Measurements from ENCODE around the gene WDR70.

The WDR70 gene

DNA sequence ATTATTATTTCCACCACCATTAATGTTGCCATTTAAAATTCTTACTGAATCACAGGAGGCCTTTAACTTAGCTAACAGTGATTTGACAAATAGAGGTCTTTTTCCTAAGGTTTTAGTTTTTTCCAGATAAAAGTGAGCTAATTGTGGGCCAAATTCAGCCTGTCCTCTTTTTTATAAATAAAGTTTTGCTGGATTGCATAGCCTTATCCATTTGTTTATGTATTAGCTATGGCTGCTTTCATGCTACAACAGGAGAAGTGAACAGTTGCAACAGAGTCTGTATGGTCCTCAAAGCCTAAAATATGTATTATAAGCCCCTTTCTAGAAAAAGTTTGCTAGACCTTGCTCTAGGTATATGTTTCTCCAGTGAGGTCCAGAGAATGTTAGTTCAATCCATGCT is 288.3 kb downstream of the WDR70 start:
- no peak for ATAC-seq
- TF ChIP-seq GLIS3 (CRISPR knock-in tag; IDR thresholded peaks at IDR 0.05) (no peak), ISL1 (CRISPR knock-in tag; IDR thresholded peaks at IDR 0.05) (no peak), ZNF70 (CRISPR knock-in tag; IDR thresholded peaks at IDR 0.05) (no peak), ARNTL (CRISPR knock-in tag; IDR thresholded peaks at IDR 0.05; ENCODE audit: borderline replicate concordance, low read depth) (no peak), ZNF565 (CRISPR knock-in tag; conservative IDR thresholded peaks at IDR 0.05; ENCODE audit: low read depth) (no peak), ESRRG (CRISPR knock-in tag; IDR thresholded peaks at IDR 0.05) (no peak), ZFP30 (CRISPR knock-in tag; IDR thresholded peaks at IDR 0.05) (no peak), PPARA (CRISPR knock-in tag; IDR thresholded peaks at IDR 0.05; ENCODE audit: borderline replicate concordance) (no peak), BACH2 (CRISPR knock-in tag; IDR thresholded peaks at IDR 0.05; ENCODE audit: borderline replicate concordance) (no peak), OSR1 (CRISPR knock-in tag; IDR thresholded peaks at IDR 0.05) (no peak), SNAI2 (CRISPR knock-in tag; IDR thresholded peaks at IDR 0.05) (no peak), ZNF8 (CRISPR knock-in tag; IDR thresholded peaks at IDR 0.05) (no peak), TOX (CRISPR knock-in tag; IDR thresholded peaks at IDR 0.05; ENCODE audit: borderline replicate concordance) (no peak), ZFP3 (CRISPR knock-in tag; IDR thresholded peaks at IDR 0.05) (no peak), ZC3H10 (CRISPR knock-in tag; IDR thresholded peaks at IDR 0.05) (no peak), RARB (CRISPR knock-in tag; IDR thresholded peaks at IDR 0.05) (no peak)
- TF ChIP-seq, protein P1, sequence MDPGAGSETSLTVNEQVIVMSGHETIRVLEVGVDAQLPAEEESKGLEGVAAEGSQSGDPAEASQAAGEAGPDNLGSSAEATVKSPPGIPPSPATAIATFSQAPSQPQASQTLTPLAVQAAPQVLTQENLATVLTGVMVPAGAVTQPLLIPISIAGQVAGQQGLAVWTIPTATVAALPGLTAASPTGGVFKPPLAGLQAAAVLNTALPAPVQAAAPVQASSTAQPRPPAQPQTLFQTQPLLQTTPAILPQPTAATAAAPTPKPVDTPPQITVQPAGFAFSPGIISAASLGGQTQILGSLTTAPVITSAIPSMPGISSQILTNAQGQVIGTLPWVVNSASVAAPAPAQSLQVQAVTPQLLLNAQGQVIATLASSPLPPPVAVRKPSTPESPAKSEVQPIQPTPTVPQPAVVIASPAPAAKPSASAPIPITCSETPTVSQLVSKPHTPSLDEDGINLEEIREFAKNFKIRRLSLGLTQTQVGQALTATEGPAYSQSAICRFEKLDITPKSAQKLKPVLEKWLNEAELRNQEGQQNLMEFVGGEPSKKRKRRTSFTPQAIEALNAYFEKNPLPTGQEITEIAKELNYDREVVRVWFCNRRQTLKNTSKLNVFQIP (CRISPR knock-in tag; IDR thresholded peaks at IDR 0.05; ENCODE audit: borderline replicate concordance, low read depth): no peak
- TF ChIP-seq, protein P2, sequence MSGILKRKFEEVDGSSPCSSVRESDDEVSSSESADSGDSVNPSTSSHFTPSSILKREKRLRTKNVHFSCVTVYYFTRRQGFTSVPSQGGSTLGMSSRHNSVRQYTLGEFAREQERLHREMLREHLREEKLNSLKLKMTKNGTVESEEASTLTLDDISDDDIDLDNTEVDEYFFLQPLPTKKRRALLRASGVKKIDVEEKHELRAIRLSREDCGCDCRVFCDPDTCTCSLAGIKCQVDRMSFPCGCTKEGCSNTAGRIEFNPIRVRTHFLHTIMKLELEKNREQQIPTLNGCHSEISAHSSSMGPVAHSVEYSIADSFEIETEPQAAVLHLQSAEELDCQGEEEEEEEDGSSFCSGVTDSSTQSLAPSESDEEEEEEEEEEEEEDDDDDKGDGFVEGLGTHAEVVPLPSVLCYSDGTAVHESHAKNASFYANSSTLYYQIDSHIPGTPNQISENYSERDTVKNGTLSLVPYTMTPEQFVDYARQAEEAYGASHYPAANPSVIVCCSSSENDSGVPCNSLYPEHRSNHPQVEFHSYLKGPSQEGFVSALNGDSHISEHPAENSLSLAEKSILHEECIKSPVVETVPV (CRISPR knock-in tag; IDR thresholded peaks at IDR 0.05): no peak
- TF ChIP-seq, protein P3, sequence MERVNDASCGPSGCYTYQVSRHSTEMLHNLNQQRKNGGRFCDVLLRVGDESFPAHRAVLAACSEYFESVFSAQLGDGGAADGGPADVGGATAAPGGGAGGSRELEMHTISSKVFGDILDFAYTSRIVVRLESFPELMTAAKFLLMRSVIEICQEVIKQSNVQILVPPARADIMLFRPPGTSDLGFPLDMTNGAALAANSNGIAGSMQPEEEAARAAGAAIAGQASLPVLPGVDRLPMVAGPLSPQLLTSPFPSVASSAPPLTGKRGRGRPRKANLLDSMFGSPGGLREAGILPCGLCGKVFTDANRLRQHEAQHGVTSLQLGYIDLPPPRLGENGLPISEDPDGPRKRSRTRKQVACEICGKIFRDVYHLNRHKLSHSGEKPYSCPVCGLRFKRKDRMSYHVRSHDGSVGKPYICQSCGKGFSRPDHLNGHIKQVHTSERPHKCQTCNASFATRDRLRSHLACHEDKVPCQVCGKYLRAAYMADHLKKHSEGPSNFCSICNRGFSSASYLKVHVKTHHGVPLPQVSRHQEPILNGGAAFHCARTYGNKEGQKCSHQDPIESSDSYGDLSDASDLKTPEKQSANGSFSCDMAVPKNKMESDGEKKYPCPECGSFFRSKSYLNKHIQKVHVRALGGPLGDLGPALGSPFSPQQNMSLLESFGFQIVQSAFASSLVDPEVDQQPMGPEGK (CRISPR knock-in tag; IDR thresholded peaks at IDR 0.05; ENCODE audit: borderline replicate concordance): no peak
- TF ChIP-seq, protein P4, sequence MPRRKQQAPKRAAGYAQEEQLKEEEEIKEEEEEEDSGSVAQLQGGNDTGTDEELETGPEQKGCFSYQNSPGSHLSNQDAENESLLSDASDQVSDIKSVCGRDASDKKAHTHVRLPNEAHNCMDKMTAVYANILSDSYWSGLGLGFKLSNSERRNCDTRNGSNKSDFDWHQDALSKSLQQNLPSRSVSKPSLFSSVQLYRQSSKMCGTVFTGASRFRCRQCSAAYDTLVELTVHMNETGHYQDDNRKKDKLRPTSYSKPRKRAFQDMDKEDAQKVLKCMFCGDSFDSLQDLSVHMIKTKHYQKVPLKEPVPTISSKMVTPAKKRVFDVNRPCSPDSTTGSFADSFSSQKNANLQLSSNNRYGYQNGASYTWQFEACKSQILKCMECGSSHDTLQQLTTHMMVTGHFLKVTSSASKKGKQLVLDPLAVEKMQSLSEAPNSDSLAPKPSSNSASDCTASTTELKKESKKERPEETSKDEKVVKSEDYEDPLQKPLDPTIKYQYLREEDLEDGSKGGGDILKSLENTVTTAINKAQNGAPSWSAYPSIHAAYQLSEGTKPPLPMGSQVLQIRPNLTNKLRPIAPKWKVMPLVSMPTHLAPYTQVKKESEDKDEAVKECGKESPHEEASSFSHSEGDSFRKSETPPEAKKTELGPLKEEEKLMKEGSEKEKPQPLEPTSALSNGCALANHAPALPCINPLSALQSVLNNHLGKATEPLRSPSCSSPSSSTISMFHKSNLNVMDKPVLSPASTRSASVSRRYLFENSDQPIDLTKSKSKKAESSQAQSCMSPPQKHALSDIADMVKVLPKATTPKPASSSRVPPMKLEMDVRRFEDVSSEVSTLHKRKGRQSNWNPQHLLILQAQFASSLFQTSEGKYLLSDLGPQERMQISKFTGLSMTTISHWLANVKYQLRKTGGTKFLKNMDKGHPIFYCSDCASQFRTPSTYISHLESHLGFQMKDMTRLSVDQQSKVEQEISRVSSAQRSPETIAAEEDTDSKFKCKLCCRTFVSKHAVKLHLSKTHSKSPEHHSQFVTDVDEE (CRISPR knock-in tag; IDR thresholded peaks at IDR 0.05): no peak

DNA sequence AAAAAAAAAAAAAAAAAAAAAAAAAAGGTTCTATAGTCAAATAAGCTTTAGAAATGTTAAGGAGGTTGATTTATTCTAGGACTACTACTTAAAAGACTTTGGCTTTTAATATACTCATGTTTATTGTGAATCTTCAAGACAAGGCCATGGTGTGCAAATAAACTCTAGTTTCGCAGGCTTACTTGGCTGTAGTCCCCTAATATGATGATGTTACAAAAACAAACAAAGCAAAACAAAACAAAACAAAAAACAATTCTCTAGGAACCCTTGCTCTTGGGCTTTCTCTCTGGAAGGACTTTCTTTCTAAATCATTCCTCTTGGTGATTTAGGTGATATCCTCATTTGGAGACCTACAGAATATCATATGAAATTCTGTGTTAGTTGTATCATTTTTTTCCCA is 288.7 kb downstream of the WDR70 start:
- no peak for TF ChIP-seq ARNTL (CRISPR knock-in tag; IDR thresholded peaks at IDR 0.05; ENCODE audit: borderline replicate concordance, low read depth)
- no peak for TF ChIP-seq ZNF8 (CRISPR knock-in tag; IDR thresholded peaks at IDR 0.05)
- TF ChIP-seq ZNF70 (CRISPR knock-in tag; IDR thresholded peaks at IDR 0.05): no peak
- no peak for TF ChIP-seq RARB (CRISPR knock-in tag; IDR thresholded peaks at IDR 0.05)
- no peak for TF ChIP-seq TCF4 (CRISPR knock-in tag; IDR thresholded peaks at IDR 0.05; ENCODE audit: borderline replicate concordance)
- TF ChIP-seq ZNF565 (CRISPR knock-in tag; conservative IDR thresholded peaks at IDR 0.05; ENCODE audit: low read depth): no peak
- no peak for TF ChIP-seq GLIS3 (CRISPR knock-in tag; IDR thresholded peaks at IDR 0.05)
- TF ChIP-seq TOX (CRISPR knock-in tag; IDR thresholded peaks at IDR 0.05; ENCODE audit: borderline replicate concordance): no peak
- TF ChIP-seq, protein P5, sequence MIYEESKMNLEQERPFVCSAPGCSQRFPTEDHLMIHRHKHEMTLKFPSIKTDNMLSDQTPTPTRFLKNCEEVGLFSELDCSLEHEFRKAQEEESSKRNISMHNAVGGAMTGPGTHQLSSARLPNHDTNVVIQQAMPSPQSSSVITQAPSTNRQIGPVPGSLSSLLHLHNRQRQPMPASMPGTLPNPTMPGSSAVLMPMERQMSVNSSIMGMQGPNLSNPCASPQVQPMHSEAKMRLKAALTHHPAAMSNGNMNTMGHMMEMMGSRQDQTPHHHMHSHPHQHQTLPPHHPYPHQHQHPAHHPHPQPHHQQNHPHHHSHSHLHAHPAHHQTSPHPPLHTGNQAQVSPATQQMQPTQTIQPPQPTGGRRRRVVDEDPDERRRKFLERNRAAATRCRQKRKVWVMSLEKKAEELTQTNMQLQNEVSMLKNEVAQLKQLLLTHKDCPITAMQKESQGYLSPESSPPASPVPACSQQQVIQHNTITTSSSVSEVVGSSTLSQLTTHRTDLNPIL (CRISPR knock-in tag; IDR thresholded peaks at IDR 0.05; ENCODE audit: low read depth): no peak
- TF ChIP-seq ESRRG (CRISPR knock-in tag; IDR thresholded peaks at IDR 0.05): no peak
- no peak for TF ChIP-seq ZFP3 (CRISPR knock-in tag; IDR thresholded peaks at IDR 0.05)
- TF ChIP-seq, protein P3 (CRISPR knock-in tag; IDR thresholded peaks at IDR 0.05; ENCODE audit: borderline replicate concordance): no peak
- no peak for TF ChIP-seq BACH2 (CRISPR knock-in tag; IDR thresholded peaks at IDR 0.05; ENCODE audit: borderline replicate concordance)
- ATAC-seq: no peak; the same call in 2 of the 3 replicates
